HFFc6 (cell line): Measurements from ENCODE around the gene WNT7A. TPM values are rescaled to one million over a fixed set of nuclear protein-coding genes. Genes with fewer than 3 reads are reported as not detected.

ENCODE experiments used
- DNase-seq: peaks from one replicate; pipeline ENCODE4 v3.0.0-alpha.2; 2018
- H3K27ac Mint-ChIP-seq: 2 replicates; pipeline ENCODE4 v1.8.0; 2020; ENCODE audit warnings: mild to moderate bottlenecking, mixed read lengths
- H3K27me3 Mint-ChIP-seq: 2 replicates; pipeline ENCODE4 v1.8.0; 2021; ENCODE audit warnings: mild to moderate bottlenecking, moderate library complexity, mixed read lengths; ENCODE audit not compliant: insufficient read depth
- H3K36me3 Mint-ChIP-seq: 2 replicates; pipeline ENCODE4 v1.8.0; 2021; ENCODE audit warnings: low read depth, mixed read lengths
- H3K4me1 Mint-ChIP-seq: 2 replicates; pipeline ENCODE4 v1.8.0; 2020; ENCODE audit warnings: low read depth, mixed read lengths
- H3K4me3 Mint-ChIP-seq: 2 replicates; pipeline ENCODE4 v1.8.0; 2020; ENCODE audit warnings: mild to moderate bottlenecking, moderate library complexity, mixed read lengths
- H3K9me3 Mint-ChIP-seq: 2 replicates; pipeline ENCODE4 v1.8.0; 2020; ENCODE audit warnings: mild to moderate bottlenecking, mixed read lengths
- total RNA-seq, 6 experiments: library from RNA; stranded (reverse); fragmentation: NEBNext Ultra II Directional; extraction: Animal tissue kit (Norgen Biotek cat#: 25700); gene quantifications; 2 replicates in 1 of 6; 3 replicates in 5 of 6; pipeline ENCODE4 v1.2.3, GENCODE V29; 2021
- TF ChIP-seq, protein P1 (sequence below): fragments of 200-600 bp; sonication (generic); IDR thresholded peaks from 2 replicates; pipeline ENCODE4 v1.5.0; 2021; ENCODE audit warnings: antibody characterized with exemption, mild to moderate bottlenecking

WNT7A gene
- total RNA-seq, 6 experiments from 2014 or later: not detected

- Mint-ChIP-seq H3K27ac (no peak overlapping the region), H3K9me3 (no peaks in the 10 kb centered on the region), H3K36me3 (no peaks in the 10 kb centered on the region), H3K4me1 (no peaks in the 10 kb centered on the region), H3K27me3 (peaks cover 19% of the 10 kb centered on the region), H3K4me3 (no peak overlapping the region)
- no peak for DNase-seq
- TF ChIP-seq, protein P1, sequence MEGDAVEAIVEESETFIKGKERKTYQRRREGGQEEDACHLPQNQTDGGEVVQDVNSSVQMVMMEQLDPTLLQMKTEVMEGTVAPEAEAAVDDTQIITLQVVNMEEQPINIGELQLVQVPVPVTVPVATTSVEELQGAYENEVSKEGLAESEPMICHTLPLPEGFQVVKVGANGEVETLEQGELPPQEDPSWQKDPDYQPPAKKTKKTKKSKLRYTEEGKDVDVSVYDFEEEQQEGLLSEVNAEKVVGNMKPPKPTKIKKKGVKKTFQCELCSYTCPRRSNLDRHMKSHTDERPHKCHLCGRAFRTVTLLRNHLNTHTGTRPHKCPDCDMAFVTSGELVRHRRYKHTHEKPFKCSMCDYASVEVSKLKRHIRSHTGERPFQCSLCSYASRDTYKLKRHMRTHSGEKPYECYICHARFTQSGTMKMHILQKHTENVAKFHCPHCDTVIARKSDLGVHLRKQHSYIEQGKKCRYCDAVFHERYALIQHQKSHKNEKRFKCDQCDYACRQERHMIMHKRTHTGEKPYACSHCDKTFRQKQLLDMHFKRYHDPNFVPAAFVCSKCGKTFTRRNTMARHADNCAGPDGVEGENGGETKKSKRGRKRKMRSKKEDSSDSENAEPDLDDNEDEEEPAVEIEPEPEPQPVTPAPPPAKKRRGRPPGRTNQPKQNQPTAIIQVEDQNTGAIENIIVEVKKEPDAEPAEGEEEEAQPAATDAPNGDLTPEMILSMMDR: no peak
Measured at GRCh38 chr3:13888576-13888975, 8.7 kb upstream of the WNT7A start.

DNA sequence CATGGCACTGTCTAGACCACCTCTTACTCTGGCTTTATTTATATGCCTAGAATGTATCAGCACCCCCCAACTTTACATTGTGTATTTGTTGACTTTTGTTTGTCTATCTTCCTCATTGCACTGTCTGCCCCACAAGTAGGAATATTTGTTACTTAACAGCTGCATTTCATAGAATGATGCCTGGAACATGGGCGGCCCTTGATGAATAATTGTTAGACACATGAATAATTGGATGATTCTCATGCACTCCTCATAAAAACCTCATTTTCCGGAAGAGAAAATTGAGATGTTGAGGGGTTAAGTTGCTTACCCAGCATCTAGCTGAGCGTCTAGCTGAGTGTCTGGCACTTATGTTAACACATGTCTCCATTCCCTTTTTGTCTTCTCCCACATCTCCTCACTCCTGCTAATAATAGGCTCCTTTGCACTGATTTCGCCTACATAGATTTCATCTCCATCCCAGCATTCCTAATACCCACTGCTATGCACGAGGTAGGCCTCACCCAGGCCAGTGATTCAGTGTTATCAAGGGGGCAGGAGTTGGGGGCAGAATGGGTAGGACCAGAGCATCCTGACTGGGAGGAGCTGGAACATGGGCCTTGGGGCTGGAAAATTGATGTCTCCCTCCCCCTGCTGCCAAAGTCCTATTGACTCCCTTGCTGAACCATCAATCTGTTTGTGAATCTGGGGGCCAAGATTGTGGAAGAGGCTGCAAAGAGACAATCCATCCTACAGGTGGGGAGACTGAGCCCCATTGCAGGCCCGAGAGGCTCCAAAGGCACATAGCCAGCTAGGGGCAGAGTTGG, 7.8 kb upstream of the WNT7A start:
- DNase-seq: no peak
- peaks cover 19% of the 10 kb centered on the region for H3K27me3 Mint-ChIP-seq

GRCh38 chr3:13886593-13887129, 6.8 kb upstream of the WNT7A start:
- no peak overlapping the region for H3K27ac Mint-ChIP-seq
- no peak for DNase-seq
- no peak overlapping the region for H3K4me3 Mint-ChIP-seq
- H3K27me3 Mint-ChIP-seq: peaks cover 27% of the 10 kb centered on the region
- H3K36me3 Mint-ChIP-seq: no peaks in the 10 kb centered on the region
- peaks cover 1% of the 10 kb centered on the region; the same call in 1 of the 2 replicates for H3K9me3 Mint-ChIP-seq
- TF ChIP-seq, protein P1: no peak
- H3K4me1 Mint-ChIP-seq: no peaks in the 10 kb centered on the region

More for the DNA sequence above, 7.8 kb upstream of the WNT7A start:
- H3K4me1 Mint-ChIP-seq: no peaks in the 10 kb centered on the region
- no peaks in the 10 kb centered on the region for H3K9me3 Mint-ChIP-seq
- H3K36me3 Mint-ChIP-seq: no peaks in the 10 kb centered on the region
- H3K27ac Mint-ChIP-seq: no peak overlapping the region
- TF ChIP-seq, protein P1: no peak
- no peak overlapping the region for H3K4me3 Mint-ChIP-seq

DNA sequence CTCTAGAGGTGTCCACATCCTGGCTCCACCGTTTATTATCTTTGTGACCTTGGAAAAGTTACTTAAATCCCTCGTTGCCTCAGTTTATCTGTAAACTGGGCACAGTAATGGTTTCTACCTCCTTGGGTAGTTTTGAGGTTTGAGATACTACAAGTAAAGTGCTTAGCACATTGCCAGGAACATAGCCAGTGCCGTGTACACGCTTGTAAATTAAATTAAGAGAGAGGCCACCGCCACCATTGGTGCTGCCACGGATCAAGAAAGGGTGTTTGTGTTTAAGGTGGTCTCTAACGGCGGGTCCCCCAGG, 5.8 kb upstream of the WNT7A start:
- TF ChIP-seq, protein P1: peak; percentile 45
- H3K4me1 Mint-ChIP-seq: no peaks in the 10 kb centered on the region
- H3K27ac Mint-ChIP-seq: no peak overlapping the region
- H3K4me3 Mint-ChIP-seq: no peak overlapping the region
- no peak for DNase-seq
- no peaks in the 10 kb centered on the region for H3K36me3 Mint-ChIP-seq
- peaks cover 4% of the 10 kb centered on the region; the same call in 1 of the 2 replicates for H3K9me3 Mint-ChIP-seq
- peaks cover 34% of the 10 kb centered on the region for H3K27me3 Mint-ChIP-seq

GRCh38 chr3:13884851-13885703, 5.2 kb upstream of the WNT7A start:
- Mint-ChIP-seq H3K4me1 (no peaks in the 10 kb centered on the region), H3K9me3 (peaks cover 4% of the 10 kb centered on the region; the same call in 1 of the 2 replicates), H3K36me3 (no peaks in the 10 kb centered on the region), H3K27me3 (peaks cover 30% of the 10 kb centered on the region), H3K27ac (no peak overlapping the region), H3K4me3 (no peak overlapping the region)
- TF ChIP-seq, protein P1: peak; percentile 84
- DNase-seq: no peak
